GM12878 (cell line): ENCODE results near the gene ZCCHC8. TPM values are rescaled to one million over a fixed set of nuclear protein-coding genes. Genes with fewer than 3 reads are reported as not detected.
A peak's percentile ranks its signal among the peaks of the same experiment; 100 is the strongest.

Experiments
- BRCA1 ChIP-seq: IDR thresholded peaks from 2 replicates; pipeline ENCODE4 v1.6.1; 2011; ENCODE audit warnings: low read depth, low read length, improper control_type of control experiment
- CBX3 ChIP-seq: fragments of 200-600 bp; sonication (generic); IDR thresholded peaks from 2 replicates; pipeline ENCODE4 v1.6.1; 2016; ENCODE audit warnings: low read depth, borderline replicate concordance
- ESRRA ChIP-seq: IDR thresholded peaks from 2 replicates; pipeline ENCODE4 v1.6.1; 2012; ENCODE audit warnings: mild to moderate bottlenecking, low read length, improper control_type of control experiment
- FOXK2 ChIP-seq: fragments of 450-650 bp; IDR thresholded peaks from 2 replicates; pipeline ENCODE4 v1.6.1; 2017; ENCODE audit warnings: mild to moderate bottlenecking, moderate library complexity
- GATAD2B ChIP-seq: fragments of 450-650 bp; conservative IDR thresholded peaks from 2 replicates; pipeline ENCODE4 v1.6.1; 2017; ENCODE audit warnings: low read depth, mild to moderate bottlenecking, moderate library complexity
- HDAC6 ChIP-seq: fragments of 200-600 bp; sonication (generic); IDR thresholded peaks from one replicate; pipeline ENCODE4 v1.8.0; 2017; ENCODE audit warnings: antibody characterized with exemption; ENCODE audit not compliant: unreplicated experiment
- KLF5 ChIP-seq: fragments of 450-650 bp; IDR thresholded peaks from 2 replicates; pipeline ENCODE4 v1.6.1; 2014; ENCODE audit warnings: mild to moderate bottlenecking; ENCODE audit not compliant: partially characterized antibody
- MEF2B ChIP-seq: fragments of 450-650 bp; IDR thresholded peaks from 2 replicates; pipeline ENCODE4 v1.6.1; 2018; ENCODE audit warnings: mild to moderate bottlenecking, moderate library complexity; ENCODE audit not compliant: partially characterized antibody, poor library complexity, severe bottlenecking
- MTA2 ChIP-seq: fragments of 450-650 bp; IDR thresholded peaks from 2 replicates; pipeline ENCODE4 v1.6.1; 2016; ENCODE audit warnings: low read depth, mild to moderate bottlenecking, moderate library complexity
- NR2C2 ChIP-seq: IDR thresholded peaks from 2 replicates; pipeline ENCODE4 v1.6.1; 2011; ENCODE audit warnings: borderline replicate concordance, low read depth; ENCODE audit not compliant: control insufficient read depth, insufficient read length
- NR2F1 ChIP-seq: fragments of 450-650 bp; conservative IDR thresholded peaks from 2 replicates; pipeline ENCODE4 v1.6.1; 2017; ENCODE audit warnings: mild to moderate bottlenecking
- PML ChIP-seq: IDR thresholded peaks from 2 replicates; pipeline ENCODE4 v1.6.1; 2012; ENCODE audit warnings: low read length, inconsistent platforms
- RFX5 ChIP-seq: IDR thresholded peaks from 2 replicates; pipeline ENCODE4 v1.6.1; 2011; ENCODE audit warnings: low read depth, low read length, improper control_type of control experiment
- RUNX3 ChIP-seq: IDR thresholded peaks from 2 replicates; pipeline ENCODE4 v1.6.1; 2012; ENCODE audit warnings: low read length, inconsistent platforms
- SP1 ChIP-seq: IDR thresholded peaks from one replicate; pipeline ENCODE4 v1.6.1; 2011; ENCODE audit warnings: low read depth, low read length
- SPI1 ChIP-seq: IDR thresholded peaks from 2 replicates; pipeline ENCODE4 v1.6.1; 2011; ENCODE audit warnings: low read depth, mild to moderate bottlenecking, low read length, moderate library complexity, borderline replicate concordance; ENCODE audit not compliant: insufficient read depth
- TAF1 ChIP-seq: IDR thresholded peaks from 2 replicates; pipeline ENCODE4 v1.6.1; 2011; ENCODE audit warnings: mild to moderate bottlenecking, low read depth, low read length, borderline replicate concordance
- ZNF207 ChIP-seq: fragments of 450-650 bp; IDR thresholded peaks from 2 replicates; pipeline ENCODE4 v1.6.1; 2014; ENCODE audit warnings: antibody characterized with exemption, mild to moderate bottlenecking, borderline replicate concordance
- polyA plus RNA-seq, 11 experiments: library from polyadenylated mRNA; depleted of rRNA in 4 of 11; unstranded in 6 of 11; stranded (reverse) in 5 of 11; fragments of >200 nt; fragmentation: Nextera tagmentation in 4 of 11; fragmentation: Illumina TruSeq in 1 of 11; extraction: Ambion mirVana in 4 of 11; extraction: Trizol in 1 of 11; gene quantifications; 1 replicate in 1 of 11; 2 replicates in 10 of 11; pipeline versions ENCODE4 v1.2.1 to v1.2.3, GENCODE V29; 2011 to 2016; ENCODE audit warnings: inconsistent platforms in 2 of 11, missing spikeins in 2 of 11, low read depth in 1 of 11
- total RNA-seq, 4 experiments: library from RNA; depleted of rRNA in 3 of 4; stranded (reverse); fragments of >200 nt in 3 of 4; fragmentation: Illumina TruSeq in 1 of 4; extraction: Trizol in 1 of 4; gene quantifications; 2 replicates each; pipeline versions ENCODE4 v1.2.1 to v1.2.3, GENCODE V29; 2013 to 2021
- TF ChIP-seq, protein P1 (sequence below): IDR thresholded peaks from 2 replicates; pipeline ENCODE4 v1.6.1; 2012; ENCODE audit warnings: low read length, inconsistent platforms
- TF ChIP-seq, protein P2 (sequence below): IDR thresholded peaks from 2 replicates; pipeline ENCODE4 v1.6.1; 2012; ENCODE audit warnings: improper control_type of control experiment, low read depth, low read length; ENCODE audit not compliant: insufficient replicate concordance
- TF ChIP-seq, protein P3 (sequence below): fragments of 450-650 bp; IDR thresholded peaks from 2 replicates; pipeline ENCODE4 v1.6.1; 2017; ENCODE audit warnings: mild to moderate bottlenecking

ZCCHC8 gene
- total and polyA plus RNA-seq, 10 of the 15 experiments (the other 5 are each of a cell fraction or from before 2014, with no cell fraction given) = 8.8 to 34.8 (median 21.7) TPM

DNA sequence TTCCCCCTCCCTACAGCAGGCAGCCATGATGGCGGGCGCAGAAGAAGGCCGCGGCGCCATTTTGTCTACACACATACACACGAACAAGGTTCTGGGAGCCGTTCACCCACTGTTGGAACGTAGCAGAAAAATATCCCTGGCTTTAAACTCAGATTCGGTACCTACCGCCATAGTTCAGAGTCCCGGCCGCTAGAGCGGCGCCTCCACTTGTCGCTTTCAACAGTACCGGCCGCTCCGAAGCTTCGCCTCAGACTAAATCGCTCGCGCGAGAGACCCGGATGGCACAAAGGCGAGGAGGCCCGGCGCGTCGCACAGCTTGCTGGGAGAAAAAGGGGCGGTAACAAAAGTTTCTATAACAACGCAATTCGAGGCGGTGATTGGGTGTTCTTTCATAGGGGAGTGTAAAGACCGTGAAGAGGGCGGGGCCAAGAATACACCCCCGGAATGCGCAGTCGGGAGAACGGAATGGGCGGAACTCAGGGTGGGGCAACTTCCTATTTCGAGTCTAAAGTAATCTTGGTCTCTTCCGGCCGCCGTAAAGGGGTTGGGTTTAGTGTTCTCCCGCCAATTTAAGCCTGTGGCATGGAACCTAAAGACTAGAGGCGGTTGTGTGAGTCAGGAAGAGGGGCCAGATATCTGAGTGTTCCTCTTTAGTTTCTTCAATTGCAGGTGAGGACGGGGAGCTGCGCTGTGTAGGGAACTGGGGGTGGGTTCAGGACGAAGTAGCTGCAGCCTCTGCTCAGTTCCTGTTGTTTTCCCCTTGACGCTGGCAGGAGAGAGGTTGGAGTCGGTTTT, 26.1 kb upstream of the ZCCHC8 start, which contains the start of the genes KNTC1 and RSRC2 (continued):
- TF ChIP-seq, protein P1, sequence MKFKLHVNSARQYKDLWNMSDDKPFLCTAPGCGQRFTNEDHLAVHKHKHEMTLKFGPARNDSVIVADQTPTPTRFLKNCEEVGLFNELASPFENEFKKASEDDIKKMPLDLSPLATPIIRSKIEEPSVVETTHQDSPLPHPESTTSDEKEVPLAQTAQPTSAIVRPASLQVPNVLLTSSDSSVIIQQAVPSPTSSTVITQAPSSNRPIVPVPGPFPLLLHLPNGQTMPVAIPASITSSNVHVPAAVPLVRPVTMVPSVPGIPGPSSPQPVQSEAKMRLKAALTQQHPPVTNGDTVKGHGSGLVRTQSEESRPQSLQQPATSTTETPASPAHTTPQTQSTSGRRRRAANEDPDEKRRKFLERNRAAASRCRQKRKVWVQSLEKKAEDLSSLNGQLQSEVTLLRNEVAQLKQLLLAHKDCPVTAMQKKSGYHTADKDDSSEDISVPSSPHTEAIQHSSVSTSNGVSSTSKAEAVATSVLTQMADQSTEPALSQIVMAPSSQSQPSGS = peak; percentile 13
- TF ChIP-seq MEF2B (peak; percentile 51), MTA2 (no peak), NR2F1 (no peak), TAF1 (peak; percentile 94), NR2C2 (no peak), GATAD2B (0 out of 2 replicates have a peak, but pooled peaks have one; percentile 32), SPI1 (peak; percentile 55), KLF5 (no peak), RFX5 (0 out of 2 replicates have a peak, but pooled peaks have one; percentile 35), ESRRA (no peak), ZNF207 (no peak; the same call in none of the 2 replicates), BRCA1 (no peak), HDAC6 (peak; percentile 79), PML (peak; percentile 99), CBX3 (no peak), FOXK2 (no peak), SP1 (peak; percentile 78), RUNX3 (peak; percentile 54)
- TF ChIP-seq, protein P2, sequence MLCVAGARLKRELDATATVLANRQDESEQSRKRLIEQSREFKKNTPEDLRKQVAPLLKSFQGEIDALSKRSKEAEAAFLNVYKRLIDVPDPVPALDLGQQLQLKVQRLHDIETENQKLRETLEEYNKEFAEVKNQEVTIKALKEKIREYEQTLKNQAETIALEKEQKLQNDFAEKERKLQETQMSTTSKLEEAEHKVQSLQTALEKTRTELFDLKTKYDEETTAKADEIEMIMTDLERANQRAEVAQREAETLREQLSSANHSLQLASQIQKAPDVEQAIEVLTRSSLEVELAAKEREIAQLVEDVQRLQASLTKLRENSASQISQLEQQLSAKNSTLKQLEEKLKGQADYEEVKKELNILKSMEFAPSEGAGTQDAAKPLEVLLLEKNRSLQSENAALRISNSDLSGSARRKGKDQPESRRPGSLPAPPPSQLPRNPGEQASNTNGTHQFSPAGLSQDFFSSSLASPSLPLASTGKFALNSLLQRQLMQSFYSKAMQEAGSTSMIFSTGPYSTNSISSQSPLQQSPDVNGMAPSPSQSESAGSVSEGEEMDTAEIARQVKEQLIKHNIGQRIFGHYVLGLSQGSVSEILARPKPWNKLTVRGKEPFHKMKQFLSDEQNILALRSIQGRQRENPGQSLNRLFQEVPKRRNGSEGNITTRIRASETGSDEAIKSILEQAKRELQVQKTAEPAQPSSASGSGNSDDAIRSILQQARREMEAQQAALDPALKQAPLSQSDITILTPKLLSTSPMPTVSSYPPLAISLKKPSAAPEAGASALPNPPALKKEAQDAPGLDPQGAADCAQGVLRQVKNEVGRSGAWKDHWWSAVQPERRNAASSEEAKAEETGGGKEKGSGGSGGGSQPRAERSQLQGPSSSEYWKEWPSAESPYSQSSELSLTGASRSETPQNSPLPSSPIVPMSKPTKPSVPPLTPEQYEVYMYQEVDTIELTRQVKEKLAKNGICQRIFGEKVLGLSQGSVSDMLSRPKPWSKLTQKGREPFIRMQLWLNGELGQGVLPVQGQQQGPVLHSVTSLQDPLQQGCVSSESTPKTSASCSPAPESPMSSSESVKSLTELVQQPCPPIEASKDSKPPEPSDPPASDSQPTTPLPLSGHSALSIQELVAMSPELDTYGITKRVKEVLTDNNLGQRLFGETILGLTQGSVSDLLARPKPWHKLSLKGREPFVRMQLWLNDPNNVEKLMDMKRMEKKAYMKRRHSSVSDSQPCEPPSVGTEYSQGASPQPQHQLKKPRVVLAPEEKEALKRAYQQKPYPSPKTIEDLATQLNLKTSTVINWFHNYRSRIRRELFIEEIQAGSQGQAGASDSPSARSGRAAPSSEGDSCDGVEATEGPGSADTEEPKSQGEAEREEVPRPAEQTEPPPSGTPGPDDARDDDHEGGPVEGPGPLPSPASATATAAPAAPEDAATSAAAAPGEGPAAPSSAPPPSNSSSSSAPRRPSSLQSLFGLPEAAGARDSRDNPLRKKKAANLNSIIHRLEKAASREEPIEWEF = no peak
- TF ChIP-seq, protein P3, sequence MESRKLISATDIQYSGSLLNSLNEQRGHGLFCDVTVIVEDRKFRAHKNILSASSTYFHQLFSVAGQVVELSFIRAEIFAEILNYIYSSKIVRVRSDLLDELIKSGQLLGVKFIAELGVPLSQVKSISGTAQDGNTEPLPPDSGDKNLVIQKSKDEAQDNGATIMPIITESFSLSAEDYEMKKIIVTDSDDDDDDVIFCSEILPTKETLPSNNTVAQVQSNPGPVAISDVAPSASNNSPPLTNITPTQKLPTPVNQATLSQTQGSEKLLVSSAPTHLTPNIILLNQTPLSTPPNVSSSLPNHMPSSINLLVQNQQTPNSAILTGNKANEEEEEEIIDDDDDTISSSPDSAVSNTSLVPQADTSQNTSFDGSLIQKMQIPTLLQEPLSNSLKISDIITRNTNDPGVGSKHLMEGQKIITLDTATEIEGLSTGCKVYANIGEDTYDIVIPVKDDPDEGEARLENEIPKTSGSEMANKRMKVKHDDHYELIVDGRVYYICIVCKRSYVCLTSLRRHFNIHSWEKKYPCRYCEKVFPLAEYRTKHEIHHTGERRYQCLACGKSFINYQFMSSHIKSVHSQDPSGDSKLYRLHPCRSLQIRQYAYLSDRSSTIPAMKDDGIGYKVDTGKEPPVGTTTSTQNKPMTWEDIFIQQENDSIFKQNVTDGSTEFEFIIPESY = no peak
